Activated CD4-positive, alpha-beta memory T cell treated with anti-CD3 and anti-CD28 coated beads for 36 hours (primary cell): Measurements from ENCODE around the gene FGF18. TPM values are rescaled to one million over a fixed set of nuclear protein-coding genes. Genes with fewer than 3 reads are reported as not detected.
A peak's percentile ranks its signal among the peaks of the same experiment; 100 is the strongest.

Experiments used
- CTCF ChIA-PET: fragments of 350-600 bp; sonication (Branson Sonifier 250); formaldehyde crosslinking; loops from one replicate; lab custom pipeline; 2021; ENCODE audit warnings: antibody characterized with exemption, inconsistent platforms; lab: Charles Lee
- POLR2A ChIA-PET: fragments of 350-600 bp; sonication (Branson Sonifier 250); formaldehyde crosslinking; loops from one replicate; lab custom pipeline; 2021; ENCODE audit warnings: antibody characterized with exemption; lab: Charles Lee
- DNase-seq: peaks from one replicate; pipeline ENCODE4 v3.0.0-alpha.2; 2020
- H3K27ac Mint-ChIP-seq: one replicate; pipeline ENCODE4 v1.8.0; 2021; ENCODE audit warnings: mixed read lengths
- H3K27me3 Mint-ChIP-seq: one replicate; pipeline ENCODE4 v1.8.0; 2021; ENCODE audit warnings: mixed read lengths
- H3K36me3 Mint-ChIP-seq: one replicate; pipeline ENCODE4 v1.8.0; 2021; ENCODE audit warnings: mixed read lengths
- H3K4me1 Mint-ChIP-seq: one replicate; pipeline ENCODE4 v1.8.0; 2021; ENCODE audit warnings: low read depth, mixed read lengths
- H3K4me3 Mint-ChIP-seq: one replicate; pipeline ENCODE4 v1.8.0; 2021; ENCODE audit warnings: mild to moderate bottlenecking, mixed read lengths
- H3K9me3 Mint-ChIP-seq: one replicate; pipeline ENCODE4 v1.8.0; 2021; ENCODE audit warnings: mixed read lengths
- intact Hi-C: fragments of 100-400 bp; cut with micrococcal nuclease; formaldehyde crosslinking; loops from one replicate; pipeline ENCODE4 v1.15.1; 2023
- total RNA-seq, 2 experiments: library from RNA; stranded (reverse); gene quantifications; one replicate each; pipeline ENCODE4 v1.2.3, GENCODE V29; 2021

Gene FGF18
- total RNA-seq, 2 experiments from 2014 or later, result 0.10 TPM; not detected in 1

- Mint-ChIP-seq H3K27me3 (no peaks in the 10 kb centered on the region), H3K27ac (no peak overlapping the region), H3K4me3 (no peak overlapping the region), H3K36me3 (no peaks in the 10 kb centered on the region), H3K9me3 (no peaks in the 10 kb centered on the region), H3K4me1 (peaks cover 5% of the 10 kb centered on the region)
- intact Hi-C loops, result loop anchor here (10.0 kb wide), 1 partner anchor 125 kb away; no protein-coding TSS in a partner anchor
- no peak for DNase-seq
- ChIA-PET POLR2A (no interaction called here), CTCF (no interaction called here)
Observed at GRCh38 chr5:171479776-171480125, 60.3 kb downstream of the FGF18 start.

- no peak overlapping the region for H3K27ac Mint-ChIP-seq
- peaks cover 5% of the 10 kb centered on the region for H3K4me1 Mint-ChIP-seq
- H3K27me3 Mint-ChIP-seq, result no peaks in the 10 kb centered on the region
- ChIA-PET CTCF (no interaction called here), POLR2A (no interaction called here)
- intact Hi-C loops, result loop anchor here (10.0 kb wide), 1 partner anchor 125 kb away; no protein-coding TSS in a partner anchor
- H3K36me3 Mint-ChIP-seq, result no peaks in the 10 kb centered on the region
- H3K4me3 Mint-ChIP-seq, result no peak overlapping the region
- no peak for DNase-seq
- no peaks in the 10 kb centered on the region for H3K9me3 Mint-ChIP-seq
Observed at GRCh38 chr5:171480239-171480638, 60.8 kb downstream of the FGF18 start.

GRCh38 chr5:171481571-171482433 lies 62.4 kb downstream of the FGF18 start:
- peaks cover 5% of the 10 kb centered on the region for H3K4me1 Mint-ChIP-seq
- H3K9me3 Mint-ChIP-seq, result no peaks in the 10 kb centered on the region
- no peak overlapping the region for H3K4me3 Mint-ChIP-seq
- ChIA-PET CTCF (interaction anchor here (1.0 to 1.4 kb wide), 4 partner anchors 8 to 376 kb away, joined by 3 to 4 read pairs (median 3); partner anchors contain the start of gene FGF18), POLR2A (no interaction called here)
- DNase-seq, result no peak
- H3K36me3 Mint-ChIP-seq, result no peaks in the 10 kb centered on the region
- H3K27ac Mint-ChIP-seq, result no peak overlapping the region
- H3K27me3 Mint-ChIP-seq, result peaks cover under 1% of the 10 kb centered on the region
- intact Hi-C loops, result loop anchor here (10.0 kb wide), 1 partner anchor 123 kb away; no protein-coding TSS in a partner anchor

- Mint-ChIP-seq H3K9me3 (no peaks in the 10 kb centered on the region), H3K27ac (no peak overlapping the region), H3K4me3 (no peak overlapping the region), H3K36me3 (no peaks in the 10 kb centered on the region), H3K27me3 (peaks cover 3% of the 10 kb centered on the region), H3K4me1 (peaks cover 5% of the 10 kb centered on the region)
- DNase-seq, result no peak
- CTCF ChIA-PET, result interaction anchor here (1.0 to 1.4 kb wide), 5 partner anchors 9 to 376 kb away, joined by 3 to 4 read pairs (median 3); partner anchors contain the start of gene FGF18
- POLR2A ChIA-PET, result no interaction called here
- intact Hi-C loops, result loop anchor here (10.0 kb wide), 1 partner anchor 122 kb away; no protein-coding TSS in a partner anchor
Observed at GRCh38 chr5:171482434-171482730, 62.9 kb downstream of the FGF18 start.

GRCh38 chr5:171483551-171484135 lies 64.2 kb downstream of the FGF18 start:
- Mint-ChIP-seq H3K4me3 (no peak overlapping the region), H3K36me3 (no peaks in the 10 kb centered on the region), H3K27ac (no peak overlapping the region), H3K9me3 (no peaks in the 10 kb centered on the region), H3K4me1 (peaks cover 5% of the 10 kb centered on the region), H3K27me3 (peaks cover 7% of the 10 kb centered on the region)
- intact Hi-C loops, result loop anchor here (1.0 to 10.0 kb wide), 2 partner anchors 121 to 424 kb away; no protein-coding TSS in a partner anchor
- CTCF ChIA-PET, result interaction anchor here (1.2 to 3.0 kb wide), 5 partner anchors 12 to 374 kb away, joined by 3 to 13 read pairs (median 5); no protein-coding TSS in a partner anchor
- DNase-seq, result no peak
- POLR2A ChIA-PET, result no interaction called here

- Mint-ChIP-seq H3K4me1 (peaks cover 3% of the 10 kb centered on the region), H3K27me3 (peaks cover 7% of the 10 kb centered on the region), H3K9me3 (no peaks in the 10 kb centered on the region), H3K4me3 (no peak overlapping the region), H3K27ac (no peak overlapping the region), H3K36me3 (no peaks in the 10 kb centered on the region)
- intact Hi-C loops, result loop anchor here (1.0 to 10.0 kb wide), 2 partner anchors 120 to 423 kb away; no protein-coding TSS in a partner anchor
- DNase-seq, result peak; percentile 62
- POLR2A ChIA-PET, result no interaction called here
- CTCF ChIA-PET, result interaction anchor here (0.6 to 3.0 kb wide), 9 partner anchors 12 to 373 kb away, joined by 3 to 13 read pairs (median 5); no protein-coding TSS in a partner anchor
Observed at GRCh38 chr5:171484460-171484899, 65.0 kb downstream of the FGF18 start.

GRCh38 chr5:171485668-171486067 lies 66.2 kb downstream of the FGF18 start:
- ChIA-PET CTCF (interaction anchor here (3.0 kb wide), 1 partner anchor 122 kb away, joined by 13 read pairs; no protein-coding TSS in a partner anchor), POLR2A (no interaction called here)
- Mint-ChIP-seq H3K4me3 (no peak overlapping the region), H3K36me3 (no peaks in the 10 kb centered on the region), H3K9me3 (no peaks in the 10 kb centered on the region), H3K27me3 (peaks cover 9% of the 10 kb centered on the region), H3K27ac (no peak overlapping the region), H3K4me1 (no peaks in the 10 kb centered on the region)
- DNase-seq, result no peak
- intact Hi-C loops, result loop anchor here (10.0 kb wide), 1 partner anchor 119 kb away; no protein-coding TSS in a partner anchor

GRCh38 chr5:171486613-171487012 lies 67.2 kb downstream of the FGF18 start:
- ChIA-PET POLR2A (interaction anchor here (0.5 kb wide), 1 partner anchor 167 kb away, joined by 3 read pairs; no protein-coding TSS in a partner anchor), CTCF (no interaction called here)
- Mint-ChIP-seq H3K9me3 (no peaks in the 10 kb centered on the region), H3K4me3 (no peak overlapping the region), H3K36me3 (no peaks in the 10 kb centered on the region), H3K27me3 (peaks cover 11% of the 10 kb centered on the region), H3K4me1 (no peaks in the 10 kb centered on the region), H3K27ac (no peak overlapping the region)
- intact Hi-C loops, result loop anchor here (10.0 kb wide), 1 partner anchor 118 kb away; no protein-coding TSS in a partner anchor
- DNase-seq, result no peak

- no peaks in the 10 kb centered on the region for H3K9me3 Mint-ChIP-seq
- CTCF ChIA-PET, result no interaction called here
- H3K27me3 Mint-ChIP-seq, result peaks cover 12% of the 10 kb centered on the region
- H3K36me3 Mint-ChIP-seq, result no peaks in the 10 kb centered on the region
- intact Hi-C loops, result loop anchor here (10.0 kb wide), 1 partner anchor 116 kb away; no protein-coding TSS in a partner anchor
- H3K27ac Mint-ChIP-seq, result no peak overlapping the region
- POLR2A ChIA-PET, result no interaction called here
- H3K4me1 Mint-ChIP-seq, result no peaks in the 10 kb centered on the region
- no peak overlapping the region for H3K4me3 Mint-ChIP-seq
- DNase-seq, result no peak
Observed at GRCh38 chr5:171488876-171489275, 69.4 kb downstream of the FGF18 start.

GRCh38 chr5:171492781-171493180 lies 73.3 kb downstream of the FGF18 start:
- Mint-ChIP-seq H3K4me3 (no peak overlapping the region), H3K4me1 (no peaks in the 10 kb centered on the region), H3K36me3 (no peaks in the 10 kb centered on the region), H3K27ac (no peak overlapping the region), H3K27me3 (peaks cover 11% of the 10 kb centered on the region), H3K9me3 (no peaks in the 10 kb centered on the region)
- intact Hi-C loops, result no loop called here
- no peak for DNase-seq
- CTCF ChIA-PET, result no interaction called here
- POLR2A ChIA-PET, result no interaction called here

GRCh38 chr5:171493646-171494393 lies 74.4 kb downstream of the FGF18 start:
- no peak overlapping the region for H3K27ac Mint-ChIP-seq
- no peak overlapping the region for H3K4me3 Mint-ChIP-seq
- POLR2A ChIA-PET, result no interaction called here
- no peaks in the 10 kb centered on the region for H3K36me3 Mint-ChIP-seq
- intact Hi-C loops, result no loop called here
- no peak for DNase-seq
- H3K27me3 Mint-ChIP-seq, result peaks cover 8% of the 10 kb centered on the region
- H3K9me3 Mint-ChIP-seq, result no peaks in the 10 kb centered on the region
- no peaks in the 10 kb centered on the region for H3K4me1 Mint-ChIP-seq
- CTCF ChIA-PET, result no interaction called here
